Measurements from ENCODE around the gene EN2. TPM values are rescaled to one million over a fixed set of nuclear protein-coding genes. Genes with fewer than 3 reads are reported as not detected.
A peak's percentile ranks its signal among the peaks of the same experiment; 100 is the strongest.

EN2 gene
- total and polyA plus RNA-seq, 2 of the 13 experiments (the other 11 are each of a cell fraction or from before 2014, with no cell fraction given): not detected

- 30% methylated on average over 11 of the region's 35 CpGs for WGBS (ENCODE audit: low lambda C conversion rate)
- H3K4me2 ChIP-seq (ENCODE audit: low read depth, low read length): no peak overlapping the region
- no peaks in the 10 kb centered on the region for H3K36me3 ChIP-seq (replicated peaks in 1 of 2; ENCODE audit: control insufficient read depth in 1 of 2, insufficient read depth in 2 of 2, low read length in 2 of 2)
- H3K4me3 ChIP-seq (replicated peaks in 1 of 3; ENCODE audit: insufficient read depth in 1 of 3, low read depth in 2 of 3, low read length in 3 of 3): no peak overlapping the region
- no peak for DNase-seq (ENCODE audit: low spot score)
- TF ChIP-seq, protein P1, sequence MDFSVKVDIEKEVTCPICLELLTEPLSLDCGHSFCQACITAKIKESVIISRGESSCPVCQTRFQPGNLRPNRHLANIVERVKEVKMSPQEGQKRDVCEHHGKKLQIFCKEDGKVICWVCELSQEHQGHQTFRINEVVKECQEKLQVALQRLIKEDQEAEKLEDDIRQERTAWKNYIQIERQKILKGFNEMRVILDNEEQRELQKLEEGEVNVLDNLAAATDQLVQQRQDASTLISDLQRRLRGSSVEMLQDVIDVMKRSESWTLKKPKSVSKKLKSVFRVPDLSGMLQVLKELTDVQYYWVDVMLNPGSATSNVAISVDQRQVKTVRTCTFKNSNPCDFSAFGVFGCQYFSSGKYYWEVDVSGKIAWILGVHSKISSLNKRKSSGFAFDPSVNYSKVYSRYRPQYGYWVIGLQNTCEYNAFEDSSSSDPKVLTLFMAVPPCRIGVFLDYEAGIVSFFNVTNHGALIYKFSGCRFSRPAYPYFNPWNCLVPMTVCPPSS (IDR thresholded peaks at IDR 0.05): no peak
- no peak for TF ChIP-seq XRCC5 (optimal IDR thresholded peaks at IDR 0.05; ENCODE audit: low read length)
- TF ChIP-seq PLSCR1 (CRISPR knock-in tag; IDR thresholded peaks at IDR 0.05; ENCODE audit: borderline replicate concordance): no peak
- TF ChIP-seq THAP11 (CRISPR knock-in tag; IDR thresholded peaks at IDR 0.05): no peak
- no peak for TF ChIP-seq PRPF4 (IDR thresholded peaks at IDR 0.05; ENCODE audit: low read depth, low read length, poor library complexity, severe bottlenecking)
- no peak for TF ChIP-seq ZFX (CRISPR knock-in tag; IDR thresholded peaks at IDR 0.05; ENCODE audit: low read depth)
- TF ChIP-seq, protein P2, sequence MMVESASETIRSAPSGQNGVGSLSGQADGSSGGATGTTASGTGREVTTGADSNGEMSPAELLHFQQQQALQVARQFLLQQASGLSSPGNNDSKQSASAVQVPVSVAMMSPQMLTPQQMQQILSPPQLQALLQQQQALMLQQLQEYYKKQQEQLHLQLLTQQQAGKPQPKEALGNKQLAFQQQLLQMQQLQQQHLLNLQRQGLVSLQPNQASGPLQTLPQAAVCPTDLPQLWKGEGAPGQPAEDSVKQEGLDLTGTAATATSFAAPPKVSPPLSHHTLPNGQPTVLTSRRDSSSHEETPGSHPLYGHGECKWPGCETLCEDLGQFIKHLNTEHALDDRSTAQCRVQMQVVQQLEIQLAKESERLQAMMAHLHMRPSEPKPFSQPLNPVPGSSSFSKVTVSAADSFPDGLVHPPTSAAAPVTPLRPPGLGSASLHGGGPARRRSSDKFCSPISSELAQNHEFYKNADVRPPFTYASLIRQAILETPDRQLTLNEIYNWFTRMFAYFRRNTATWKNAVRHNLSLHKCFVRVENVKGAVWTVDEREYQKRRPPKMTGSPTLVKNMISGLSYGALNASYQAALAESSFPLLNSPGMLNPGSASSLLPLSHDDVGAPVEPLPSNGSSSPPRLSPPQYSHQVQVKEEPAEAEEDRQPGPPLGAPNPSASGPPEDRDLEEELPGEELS (CRISPR knock-in tag; IDR thresholded peaks at IDR 0.05): no peak
- TF ChIP-seq BATF2 (CRISPR knock-in tag; IDR thresholded peaks at IDR 0.05): no peak
- TF ChIP-seq, protein P3, sequence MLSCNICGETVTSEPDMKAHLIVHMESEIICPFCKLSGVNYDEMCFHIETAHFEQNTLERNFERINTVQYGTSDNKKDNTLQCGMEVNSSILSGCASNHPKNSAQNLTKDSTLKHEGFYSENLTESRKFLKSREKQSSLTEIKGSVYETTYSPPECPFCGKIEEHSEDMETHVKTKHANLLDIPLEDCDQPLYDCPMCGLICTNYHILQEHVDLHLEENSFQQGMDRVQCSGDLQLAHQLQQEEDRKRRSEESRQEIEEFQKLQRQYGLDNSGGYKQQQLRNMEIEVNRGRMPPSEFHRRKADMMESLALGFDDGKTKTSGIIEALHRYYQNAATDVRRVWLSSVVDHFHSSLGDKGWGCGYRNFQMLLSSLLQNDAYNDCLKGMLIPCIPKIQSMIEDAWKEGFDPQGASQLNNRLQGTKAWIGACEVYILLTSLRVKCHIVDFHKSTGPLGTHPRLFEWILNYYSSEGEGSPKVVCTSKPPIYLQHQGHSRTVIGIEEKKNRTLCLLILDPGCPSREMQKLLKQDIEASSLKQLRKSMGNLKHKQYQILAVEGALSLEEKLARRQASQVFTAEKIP (CRISPR knock-in tag; IDR thresholded peaks at IDR 0.05; ENCODE audit: borderline replicate concordance): no peak
- TF ChIP-seq HOXA3 (CRISPR knock-in tag; IDR thresholded peaks at IDR 0.05): no peak
- no peak for TF ChIP-seq ATM (IDR thresholded peaks at IDR 0.05; ENCODE audit: borderline replicate concordance)
- TF ChIP-seq NAIF1 (CRISPR knock-in tag; IDR thresholded peaks at IDR 0.05; ENCODE audit: borderline replicate concordance): no peak
- TF ChIP-seq PAX8 (CRISPR knock-in tag; IDR thresholded peaks at IDR 0.05; ENCODE audit: borderline replicate concordance): no peak
- CTCF ChIA-PET (ENCODE audit: low intra/inter-chr PET ratio, low total read pairs): no interaction called here
- FAIRE-seq: no peak
- no peak overlapping the region for H3K27ac ChIP-seq (ENCODE audit: extremely low read length, insufficient read depth, low read length)
- H4K20me1 ChIP-seq (ENCODE audit: insufficient read depth, low read length): no peaks in the 10 kb centered on the region
- POLR2A ChIA-PET: no interaction called here
- no peaks in the 10 kb centered on the region for H3K9me3 ChIP-seq (ENCODE audit: low read length)
- in situ Hi-C loops (cut with HindIII; ENCODE audit: extremely low pct_ligation_motif_present, low pct_unique_long_range_greater_than_20kb) (no loop called here), intact Hi-C loops (cut with micrococcal nuclease; ENCODE audit: unreplicated experiment) (no loop called here)
- peak; percentile 52; the same call in 2 of the 3 replicates for ATAC-seq
- no peaks in the 10 kb centered on the region for H3K4me1 ChIP-seq (ENCODE audit: insufficient read depth, low read length)
- no TSS peak for BruUV-seq (replicated peaks)
- H3K9ac ChIP-seq (ENCODE audit: insufficient read depth, low read depth, low read length): no peak overlapping the region
- H3K79me2 ChIP-seq (ENCODE audit: insufficient read depth, low read length): no peaks in the 10 kb centered on the region
- no peak overlapping the region for H2AFZ ChIP-seq (ENCODE audit: low read length)
- H3K27me3 ChIP-seq (ENCODE audit: control insufficient read depth in 1 of 2, insufficient read depth in 2 of 2, low read length in 2 of 2): peaks cover 6 to 76% of the 10 kb centered on the region in 2 experiments
Observed at GRCh38 chr7:155448632-155449007, 9.3 kb upstream of the EN2 start.

Data from HepG2 (cell line).